Activated gamma-delta T cell (primary cell): ENCODE data around the gene EPB41L4B.
"Not testable (repeated sequence)": the region's sequence is repeated elsewhere in the genome, so short reads cannot be mapped to it uniquely, and the experiment has no call there.

Source experiments
- DNase-seq: peaks from one replicate; lab custom pipeline; 2025; lab: John Stamatoyannopoulos, UW

EPB41L4B gene

GRCh38 chr9:109163194-109163593 is 157.7 kb downstream of the EPB41L4B start:
- DNase-seq, result no peak

GRCh38 chr9:109162677-109163076 is 158.2 kb downstream of the EPB41L4B start:
- no peak for DNase-seq

- DNase-seq, result no peak
These were observed 159.4 kb downstream of the EPB41L4B start for GRCh38 chr9:109161471-109161870.

DNA sequence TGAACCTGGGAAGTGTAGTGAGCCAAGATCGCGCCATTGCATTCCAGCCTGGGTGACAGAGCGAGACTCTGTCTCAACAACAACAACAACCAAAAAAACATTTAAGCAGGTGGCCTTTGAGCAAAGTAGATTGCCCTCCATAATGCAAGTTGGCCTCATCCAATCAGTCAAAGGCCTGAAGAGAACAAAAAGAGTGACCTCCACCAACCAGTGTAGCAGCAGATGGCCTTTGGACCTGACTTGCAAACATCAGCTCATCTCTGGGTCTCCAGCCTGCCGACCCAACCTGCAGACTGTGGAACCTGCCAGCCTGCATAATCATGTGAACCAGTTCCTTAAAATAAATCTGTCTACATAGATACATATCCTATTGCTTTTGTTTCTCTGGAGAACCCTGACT is 161.3 kb downstream of the EPB41L4B start:
- no peak for DNase-seq

DNA sequence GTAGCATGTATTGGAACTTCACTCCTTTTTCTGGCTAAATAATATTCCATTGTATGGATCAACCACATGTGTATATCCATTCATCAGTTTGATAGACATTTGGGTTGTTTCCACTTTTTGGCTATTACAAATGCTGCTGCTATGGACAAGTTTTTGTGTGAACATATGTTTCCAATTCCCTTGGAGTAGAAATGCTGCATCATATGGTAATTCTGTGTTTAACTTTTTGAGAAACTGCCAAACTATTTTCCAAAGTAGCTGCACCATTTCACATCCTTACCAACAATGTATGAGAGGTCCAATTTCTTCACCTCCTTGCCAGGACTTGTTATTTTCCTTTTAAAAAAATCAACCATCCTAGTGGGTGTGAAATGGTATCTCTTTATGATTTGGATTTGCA is 162.2 kb downstream of the EPB41L4B start:
- no peak for DNase-seq

- no peak for DNase-seq
These were observed 164.2 kb downstream of the EPB41L4B start for GRCh38 chr9:109156708-109157107.

- DNase-seq, result no peak
These were observed 169.8 kb downstream of the EPB41L4B start for GRCh38 chr9:109150925-109151545.

DNA sequence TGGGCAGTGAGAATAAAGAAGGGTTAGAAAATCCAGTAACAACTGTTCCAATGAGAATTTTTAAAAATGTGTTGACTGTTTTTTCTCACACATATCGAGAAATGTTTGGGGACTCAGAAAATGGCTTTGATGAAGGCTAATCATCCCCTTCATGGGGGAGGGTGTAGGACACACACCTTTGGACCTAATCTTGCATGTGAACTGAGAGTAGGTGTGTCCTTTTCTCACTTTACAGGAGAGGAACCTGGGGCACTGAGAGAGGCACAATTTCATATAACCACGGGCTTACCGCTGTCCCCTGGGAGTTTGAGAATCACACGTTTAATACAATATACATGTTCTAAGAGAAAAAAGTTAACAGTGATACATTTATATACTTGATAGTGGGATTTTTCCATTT is 171.1 kb downstream of the EPB41L4B start:
- DNase-seq, result no peak

- no peak for DNase-seq
These were observed 171.8 kb downstream of the EPB41L4B start for GRCh38 chr9:109149089-109149488.

DNA sequence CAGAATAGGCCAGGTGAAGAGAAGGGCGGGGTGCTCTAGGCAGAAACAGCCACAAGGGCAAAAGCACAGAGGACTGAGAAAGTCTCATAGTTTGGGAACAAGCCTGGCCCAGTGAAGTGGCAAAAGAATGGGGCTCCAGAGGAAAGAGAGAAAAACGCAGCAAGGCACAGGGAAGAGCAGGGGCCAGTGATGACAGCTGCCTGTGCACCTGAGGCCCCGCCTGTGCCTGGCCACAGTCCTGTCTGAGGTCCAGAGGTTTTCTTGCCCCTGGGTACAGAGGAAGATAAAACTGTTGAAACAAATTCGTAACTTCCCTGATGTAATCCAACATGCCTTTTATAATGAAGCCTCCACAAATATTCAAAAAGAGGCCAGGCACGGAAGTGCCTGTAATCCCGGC is 175.8 kb downstream of the EPB41L4B start:
- no peak for DNase-seq

DNA sequence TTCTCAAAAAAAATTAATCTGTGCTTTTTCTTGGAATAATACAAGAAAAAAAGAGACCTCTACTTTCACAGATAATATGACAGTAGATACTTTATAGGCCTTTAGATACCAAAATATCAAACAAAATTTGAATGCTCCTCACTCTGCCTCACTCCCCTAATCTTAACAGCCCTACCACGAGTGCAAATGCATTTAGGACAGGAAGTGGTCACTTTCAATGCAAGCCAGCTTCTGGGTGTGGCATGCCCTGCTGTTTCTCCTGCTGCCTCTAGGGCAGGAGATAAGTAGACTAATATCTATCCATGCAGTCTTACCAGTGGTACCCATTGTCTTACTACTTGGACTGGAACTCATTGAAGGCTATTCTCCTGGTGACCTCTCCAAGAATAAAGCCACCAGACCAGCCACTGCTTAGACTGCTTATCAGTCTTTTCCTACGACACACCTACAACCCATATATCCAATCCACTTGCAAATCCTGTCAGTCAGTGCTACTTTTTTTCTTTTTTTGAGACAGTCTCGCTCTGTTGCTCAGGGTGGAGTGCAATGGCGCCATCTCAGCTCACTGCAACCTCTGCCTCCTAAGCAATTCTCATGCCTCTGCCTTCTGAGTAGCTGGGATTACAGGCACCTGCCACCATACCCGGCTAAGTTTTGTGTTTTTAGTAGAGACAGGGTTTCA is 176.8 kb downstream of the EPB41L4B start:
- no peak for DNase-seq

DNA sequence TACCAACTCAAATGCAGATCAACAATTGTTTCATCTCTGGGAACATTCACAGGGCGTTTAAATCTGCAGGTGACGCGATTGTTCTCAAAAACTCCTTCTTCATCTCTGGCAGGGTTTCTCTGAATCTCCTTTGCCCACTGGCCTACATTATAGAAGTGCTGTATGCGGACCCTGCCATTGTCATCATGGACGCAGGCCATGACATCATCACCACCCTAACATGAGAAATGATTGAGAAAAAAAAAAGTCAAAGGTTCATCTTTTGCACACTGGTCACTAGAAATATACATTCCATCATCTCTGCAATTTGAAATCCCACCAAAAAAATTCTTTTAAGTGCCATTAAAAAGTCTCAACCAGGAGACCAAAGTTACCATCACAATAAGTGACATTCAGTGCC is 179.5 kb downstream of the EPB41L4B start:
- no peak for DNase-seq

- no peak for DNase-seq
These were observed 181.0 kb downstream of the EPB41L4B start for GRCh38 chr9:109139851-109140250.

- no peak for DNase-seq
These were observed 182.4 kb downstream of the EPB41L4B start for GRCh38 chr9:109138421-109138820.

DNA sequence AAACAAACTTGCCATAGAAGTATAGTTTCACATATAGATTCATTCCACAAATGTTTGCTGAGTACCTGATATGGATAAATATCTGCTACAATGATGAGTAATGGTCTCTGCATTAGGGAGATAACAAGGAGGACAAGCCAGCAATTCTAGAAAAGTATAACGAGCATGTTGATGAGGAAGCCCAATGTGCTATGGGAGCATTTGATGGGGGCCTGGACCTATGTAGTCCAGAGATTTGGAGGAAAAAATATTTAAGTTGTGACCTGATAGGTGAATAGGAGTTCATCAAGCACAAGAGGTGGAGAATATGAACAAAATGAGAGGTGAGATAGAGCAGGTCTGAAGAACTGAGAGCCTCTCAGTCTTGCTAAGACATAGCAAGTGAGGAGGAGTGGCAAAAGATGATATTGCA is 186.7 kb downstream of the EPB41L4B start:
- no peak for DNase-seq

DNA sequence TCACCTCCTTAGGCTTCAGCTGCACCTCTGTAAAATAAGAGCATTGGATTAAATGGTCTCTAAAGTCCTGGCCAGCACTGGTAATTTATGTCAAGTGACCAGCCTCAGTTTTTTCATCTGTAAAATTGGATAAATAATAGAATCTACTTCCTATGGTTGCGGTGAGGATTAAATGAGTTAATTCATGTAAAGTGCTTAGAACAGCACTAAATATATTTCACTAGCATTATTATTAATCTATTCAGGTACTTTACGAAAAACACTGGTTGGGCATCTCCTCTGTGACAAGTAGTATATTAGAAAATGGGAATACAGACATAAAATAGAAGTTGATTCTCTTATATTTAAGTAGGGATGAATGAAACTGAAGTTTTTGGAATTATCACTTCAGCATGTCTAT is 187.3 kb downstream of the EPB41L4B start:
- no peak for DNase-seq

DNA sequence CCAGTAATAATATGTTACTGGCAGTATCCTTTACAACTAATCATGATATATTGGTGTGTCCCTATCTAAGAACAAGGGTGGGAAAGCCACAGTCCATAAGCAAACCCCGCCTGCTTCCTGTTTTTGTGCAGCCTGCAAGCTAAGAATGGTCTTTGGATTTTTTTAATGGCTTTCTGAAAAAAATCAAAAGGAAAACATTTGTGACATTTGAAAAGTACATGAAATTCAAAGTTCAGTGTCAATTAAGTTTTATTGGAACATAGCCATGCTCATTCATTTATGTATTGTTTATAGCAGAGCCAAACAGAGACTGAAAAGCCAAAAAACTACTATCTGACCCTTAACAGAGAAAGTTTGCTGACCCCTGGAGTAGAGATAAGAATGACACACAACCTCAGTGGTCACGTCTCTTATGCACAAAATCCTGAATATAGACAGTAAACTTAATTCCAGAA is 188.3 kb downstream of the EPB41L4B start:
- no peak for DNase-seq

GRCh38 chr9:109129470-109130197 is 191.2 kb downstream of the EPB41L4B start:
- no peak for DNase-seq

GRCh38 chr9:109126671-109127070 is 194.2 kb downstream of the EPB41L4B start:
- DNase-seq, result not testable (repeated sequence)

DNA sequence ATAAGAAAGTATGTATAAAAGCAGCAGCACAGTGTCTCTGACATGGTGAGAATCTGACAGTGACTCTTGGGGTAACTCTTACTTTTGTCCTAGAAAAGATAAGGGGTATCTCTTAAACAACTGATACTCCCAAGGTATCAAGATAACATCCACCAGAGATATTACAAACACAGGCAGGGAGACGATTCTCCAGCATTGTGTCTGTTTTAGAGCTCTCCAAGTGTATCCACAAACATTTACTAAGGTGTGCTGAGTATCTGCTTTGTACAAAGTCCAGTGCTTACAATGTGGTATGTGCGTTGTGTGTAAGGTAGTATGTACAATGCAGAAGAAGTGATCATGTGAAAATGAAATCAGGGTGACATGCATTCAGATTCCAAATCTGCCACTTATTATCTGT is 196.7 kb downstream of the EPB41L4B start:
- DNase-seq, result no peak

GRCh38 chr9:109122726-109123621 is 197.9 kb downstream of the EPB41L4B start:
- no peak for DNase-seq
